ENCODE data around the gene ATXN7L1. TPM values are rescaled to one million over a fixed set of nuclear protein-coding genes. Genes with fewer than 3 reads are reported as not detected.
"Not testable (repeated sequence)": the region's sequence is repeated elsewhere in the genome, so short reads cannot be mapped to it uniquely, and the experiment has no call there.

Gene ATXN7L1
- total RNA-seq, 5 donors from 2014 or later (not counting 1 experiment from before 2014, with no cell fraction given) = 42.3 to 54.7 (median 47.4) TPM

DNA sequence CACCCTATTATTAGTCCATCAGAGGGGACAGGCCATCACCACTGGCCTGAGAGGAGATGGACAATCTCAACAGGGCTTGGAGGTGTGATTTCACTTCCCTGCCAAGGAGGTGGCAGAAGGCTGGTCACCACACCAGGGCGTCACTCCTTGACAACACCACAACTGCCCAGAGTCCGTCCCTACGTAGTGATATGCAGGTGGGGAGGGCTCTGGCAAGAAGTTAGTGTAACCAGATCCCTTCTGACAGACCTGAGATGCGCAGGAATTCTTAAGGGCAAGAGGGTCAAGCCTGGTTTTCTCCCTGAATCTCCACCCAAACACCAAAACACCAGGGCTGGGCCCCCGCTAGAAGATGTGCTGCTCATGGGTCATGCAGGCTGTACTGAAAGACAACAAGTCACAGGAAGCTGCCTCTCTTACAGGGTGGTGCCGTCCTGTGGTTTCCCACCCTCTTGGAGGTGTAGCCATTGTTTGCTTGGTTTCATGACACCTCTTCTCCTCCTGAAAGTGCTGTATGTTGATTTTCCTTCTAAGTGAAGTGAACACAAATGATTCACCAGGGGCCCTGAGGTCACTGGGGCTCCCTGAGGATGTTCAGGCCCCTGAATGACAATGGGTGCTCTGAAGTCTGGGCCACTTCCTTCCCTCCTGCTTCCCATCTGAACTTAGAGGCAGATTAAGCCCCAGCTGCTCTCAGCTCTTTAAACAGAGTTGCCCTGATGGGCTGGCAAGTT lies 27.1 kb downstream of the ATXN7L1 start:
- Mint-ChIP-seq H3K27ac (peak overlapping the region; percentile 91 to 94), H3K27me3 (no peaks in the 10 kb centered on the region), H3K36me3 (peaks cover 13% of the 10 kb centered on the region), H3K4me3 (peak overlapping the region; percentile 52 to 75 (median 75)), H3K9me3 (peaks cover 0 to 12% (median 0%) of the 10 kb centered on the region in 3 donors), H3K4me1 (peaks cover 71 to 72% (median 72%) of the 10 kb centered on the region in 3 donors)
- ChIA-PET CTCF (interaction anchor here in 1 of 2 donors (1.0 to 1.5 kb wide), 4 partner anchors 22 to 173 kb away, joined by 3 to 7 read pairs (median 4); partner anchors contain the start of gene ATXN7L1), POLR2A (interaction anchor here in 1 of 2 donors (0.6 kb wide), 1 partner anchor 266 kb away, joined by 3 read pairs; no protein-coding TSS in a partner anchor)
- Histone ChIP-seq H3K36me3 (ENCODE audit: control insufficient read depth in 2 of 2, extremely low read depth in 1 of 2, insufficient read depth in 1 of 2, low read length in 1 of 2) (no peaks in the 10 kb centered on the region), H3K27ac (ENCODE audit: low read length) (peak overlapping the region; percentile 85), H3K4me1 (ENCODE audit: control insufficient read depth in 1 of 2, extremely low read depth in 1 of 2, insufficient read depth in 2 of 2, low read length in 2 of 2) (peaks cover 41 to 53% of the 10 kb centered on the region in 2 experiments), H3K27me3 (replicated peaks in 1 of 2; ENCODE audit: control insufficient read depth in 2 of 2, extremely low read depth in 1 of 2, insufficient read depth in 2 of 2, low read length in 1 of 2) (no peaks in the 10 kb centered on the region), H3K9me3 (no peaks in the 10 kb centered on the region), H3K4me3 (ENCODE audit: control insufficient read depth in 1 of 2, extremely low read depth in 1 of 2, low read length in 1 of 2) (peak overlapping the region; percentile 10 to 19)
- DNase-seq (peak; percentile 34 to 78 (median 59)), ATAC-seq (replicated peaks in 1 of 4) (peak; percentile 89 to 95 (median 92))
- WGBS (ENCODE audit: insufficient coverage) = no CpG with 5 or more reads among the region's 6 CpGs

DNA sequence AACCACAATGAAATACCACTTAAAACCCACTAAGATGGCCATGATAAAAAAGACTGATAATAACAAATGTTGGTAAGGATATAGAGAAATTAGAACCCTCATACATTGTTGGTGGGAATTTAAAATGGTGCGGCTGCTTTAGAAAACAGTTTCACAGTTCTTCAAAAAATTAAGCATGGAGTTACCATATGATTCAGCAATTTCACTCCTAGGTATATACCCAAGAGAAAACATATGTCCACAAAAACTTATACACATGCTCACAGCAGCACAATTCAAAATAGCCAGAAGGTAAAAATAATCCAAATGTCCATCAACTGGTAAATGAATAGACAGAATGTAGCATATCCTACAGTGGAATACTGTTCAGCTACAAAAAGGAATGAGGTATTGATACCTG lies 30.0 kb downstream of the ATXN7L1 start:
- Histone ChIP-seq H3K4me1 (ENCODE audit: control insufficient read depth in 1 of 2, extremely low read depth in 1 of 2, insufficient read depth in 2 of 2, low read length in 2 of 2) (peaks cover 28 to 29% of the 10 kb centered on the region in 2 experiments), H3K36me3 (ENCODE audit: control insufficient read depth in 2 of 2, extremely low read depth in 1 of 2, insufficient read depth in 1 of 2, low read length in 1 of 2) (peaks cover 0 to 5% of the 10 kb centered on the region in 2 donors), H3K9me3 (no peaks in the 10 kb centered on the region), H3K4me3 (ENCODE audit: control insufficient read depth in 1 of 2, extremely low read depth in 1 of 2, low read length in 1 of 2) (no peak overlapping the region), H3K27me3 (replicated peaks in 1 of 2; ENCODE audit: control insufficient read depth in 2 of 2, extremely low read depth in 1 of 2, insufficient read depth in 2 of 2, low read length in 1 of 2) (no peaks in the 10 kb centered on the region), H3K27ac (ENCODE audit: low read length) (no peak overlapping the region)
- Mint-ChIP-seq H3K4me1 (peaks cover 53 to 56% (median 56%) of the 10 kb centered on the region in 3 donors), H3K36me3 (peaks cover 18% of the 10 kb centered on the region), H3K27me3 (no peaks in the 10 kb centered on the region), H3K27ac (no peak overlapping the region), H3K9me3 (peaks cover 0 to 13% (median 0%) of the 10 kb centered on the region in 3 donors), H3K4me3 (no peak overlapping the region)
- ChIA-PET CTCF (no interaction called here), POLR2A (no interaction called here)
- no CpG with 5 or more reads among the region's 1 CpG for WGBS (ENCODE audit: insufficient coverage)
- ATAC-seq (replicated peaks in 1 of 4) (no peak), DNase-seq (no peak)

DNA sequence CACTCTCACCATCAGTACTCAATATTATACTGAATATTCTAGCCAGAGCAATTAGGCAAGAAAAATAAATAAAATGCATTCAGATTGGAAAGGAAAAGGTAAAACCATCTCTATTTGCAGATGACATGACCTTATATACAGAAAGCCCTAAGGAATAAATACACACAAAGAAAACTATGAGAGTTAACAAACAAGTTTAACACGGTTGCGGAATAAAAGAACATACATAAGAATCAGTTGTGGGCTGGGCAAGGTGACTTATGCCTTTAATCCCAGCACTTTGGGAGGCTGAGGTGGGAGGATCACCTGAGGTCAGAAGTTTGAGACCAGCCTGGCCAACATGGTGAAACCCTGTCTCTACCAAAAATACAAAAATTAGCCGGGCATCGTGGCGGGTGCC lies 31.7 kb downstream of the ATXN7L1 start:
- peaks cover 48 to 49% (median 48%) of the 10 kb centered on the region in 3 donors for H3K4me1 Mint-ChIP-seq
- H3K27ac ChIP-seq (ENCODE audit: low read length); H3K27me3 Mint-ChIP-seq; ATAC-seq (replicated peaks in 1 of 4); CTCF ChIA-PET; H3K27me3 ChIP-seq (replicated peaks in 1 of 2; ENCODE audit: control insufficient read depth in 2 of 2, extremely low read depth in 1 of 2, insufficient read depth in 2 of 2, low read length in 1 of 2); H3K4me3 ChIP-seq (ENCODE audit: control insufficient read depth in 1 of 2, extremely low read depth in 1 of 2, low read length in 1 of 2); H3K27ac Mint-ChIP-seq; H3K4me3 Mint-ChIP-seq; H3K36me3 ChIP-seq (ENCODE audit: control insufficient read depth in 2 of 2, extremely low read depth in 1 of 2, insufficient read depth in 1 of 2, low read length in 1 of 2); H3K9me3 ChIP-seq; DNase-seq: not testable (repeated sequence)
- H3K4me1 ChIP-seq (ENCODE audit: control insufficient read depth in 1 of 2, extremely low read depth in 1 of 2, insufficient read depth in 2 of 2, low read length in 2 of 2) = peaks cover 11 to 20% of the 10 kb centered on the region in 2 experiments
- POLR2A ChIA-PET = interaction anchor here in 1 of 2 donors (0.6 kb wide), 1 partner anchor 414 kb away, joined by 3 read pairs; no protein-coding TSS in a partner anchor
- H3K9me3 Mint-ChIP-seq = peaks cover 0 to 13% (median 0%) of the 10 kb centered on the region in 3 donors
- peaks cover 21% of the 10 kb centered on the region for H3K36me3 Mint-ChIP-seq
- no CpG with 5 or more reads among the region's 5 CpGs for WGBS (ENCODE audit: insufficient coverage)

GRCh38 chr7:105841866-105842265 lies 34.5 kb downstream of the ATXN7L1 start:
- DNase-seq (no peak), ATAC-seq (replicated peaks in 1 of 4) (no peak)
- Histone ChIP-seq H3K9me3 (no peaks in the 10 kb centered on the region), H3K4me3 (ENCODE audit: control insufficient read depth in 1 of 2, extremely low read depth in 1 of 2, low read length in 1 of 2) (no peak overlapping the region), H3K27ac (ENCODE audit: low read length) (no peak overlapping the region), H3K27me3 (replicated peaks in 1 of 2; ENCODE audit: control insufficient read depth in 2 of 2, extremely low read depth in 1 of 2, insufficient read depth in 2 of 2, low read length in 1 of 2) (no peaks in the 10 kb centered on the region), H3K4me1 (ENCODE audit: control insufficient read depth in 1 of 2, extremely low read depth in 1 of 2, insufficient read depth in 2 of 2, low read length in 2 of 2) (peaks cover 0 to 7% of the 10 kb centered on the region in 2 experiments), H3K36me3 (ENCODE audit: control insufficient read depth in 2 of 2, extremely low read depth in 1 of 2, insufficient read depth in 1 of 2, low read length in 1 of 2) (peaks cover 0 to 5% of the 10 kb centered on the region in 2 donors)
- ChIA-PET CTCF (no interaction called here), POLR2A (no interaction called here)
- H3K36me3 Mint-ChIP-seq = peaks cover 24% of the 10 kb centered on the region
- no peak overlapping the region for H3K4me3 Mint-ChIP-seq
- WGBS (ENCODE audit: insufficient coverage) = no CpG with 5 or more reads among the region's 3 CpGs
- peaks cover 0 to 9% (median 0%) of the 10 kb centered on the region in 3 donors for H3K9me3 Mint-ChIP-seq
- H3K27me3 Mint-ChIP-seq = no peaks in the 10 kb centered on the region
- H3K4me1 Mint-ChIP-seq = peaks cover 20 to 29% (median 28%) of the 10 kb centered on the region in 3 donors
- no peak overlapping the region for H3K27ac Mint-ChIP-seq

DNA sequence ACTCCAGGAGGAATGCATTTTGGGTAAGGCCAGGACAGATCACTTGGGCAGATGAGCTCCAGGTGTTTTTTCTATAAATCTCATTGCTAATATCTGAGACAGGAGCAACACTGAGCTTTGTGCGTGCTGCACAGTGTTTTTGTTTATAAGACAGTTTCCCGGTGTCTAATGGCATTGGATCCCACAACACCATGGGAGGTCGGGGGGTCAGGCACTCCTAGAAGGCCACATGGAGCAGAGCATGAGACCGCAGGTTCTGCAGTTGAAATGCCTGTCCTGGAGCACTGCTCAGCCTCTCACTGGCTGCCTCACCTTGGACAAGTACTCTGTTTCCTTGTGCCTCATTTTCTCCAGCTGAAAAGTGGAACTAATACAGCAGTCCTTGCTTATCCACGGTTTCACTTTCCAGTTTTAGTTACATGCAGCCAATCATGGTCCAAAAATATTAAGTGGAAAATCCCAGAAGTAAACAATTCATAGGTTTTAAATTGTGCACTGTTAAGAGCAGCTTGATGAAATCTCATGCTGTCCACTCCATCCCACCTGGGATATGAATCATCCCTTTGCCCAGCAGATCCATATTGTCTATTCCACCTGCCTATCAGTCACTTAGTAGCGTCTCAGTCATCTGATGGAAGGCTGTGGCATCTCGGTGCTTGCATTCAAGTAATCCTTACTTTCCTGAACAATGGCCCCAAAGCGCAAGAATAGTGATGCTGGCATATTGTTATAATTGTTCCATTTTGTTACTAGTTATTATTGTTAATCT lies 35.2 kb downstream of the ATXN7L1 start:
- WGBS (ENCODE audit: insufficient coverage) = 94% methylated on average over 5 of the region's 8 CpGs
- H3K9me3 Mint-ChIP-seq = peaks cover 0 to 5% (median 0%) of the 10 kb centered on the region in 3 donors
- H3K9me3 ChIP-seq = no peaks in the 10 kb centered on the region
- no peaks in the 10 kb centered on the region for H3K27me3 Mint-ChIP-seq
- no peak for ATAC-seq (replicated peaks in 1 of 4)
- no peak overlapping the region for H3K27ac Mint-ChIP-seq
- CTCF ChIA-PET = no interaction called here
- peaks cover 0 to 5% of the 10 kb centered on the region in 2 donors for H3K36me3 ChIP-seq (ENCODE audit: control insufficient read depth in 2 of 2, extremely low read depth in 1 of 2, insufficient read depth in 1 of 2, low read length in 1 of 2)
- H3K27ac ChIP-seq (ENCODE audit: low read length) = no peak overlapping the region
- no peak overlapping the region for H3K4me3 ChIP-seq (ENCODE audit: control insufficient read depth in 1 of 2, extremely low read depth in 1 of 2, low read length in 1 of 2)
- no peaks in the 10 kb centered on the region for H3K27me3 ChIP-seq (replicated peaks in 1 of 2; ENCODE audit: control insufficient read depth in 2 of 2, extremely low read depth in 1 of 2, insufficient read depth in 2 of 2, low read length in 1 of 2)
- DNase-seq = no peak
- H3K4me1 ChIP-seq (ENCODE audit: control insufficient read depth in 1 of 2, extremely low read depth in 1 of 2, insufficient read depth in 2 of 2, low read length in 2 of 2) = peaks cover 0 to 7% of the 10 kb centered on the region in 2 experiments
- H3K4me1 Mint-ChIP-seq = peaks cover 13 to 26% (median 23%) of the 10 kb centered on the region in 3 donors
- H3K4me3 Mint-ChIP-seq = no peak overlapping the region
- POLR2A ChIA-PET = no interaction called here
- peaks cover 21% of the 10 kb centered on the region for H3K36me3 Mint-ChIP-seq

DNA sequence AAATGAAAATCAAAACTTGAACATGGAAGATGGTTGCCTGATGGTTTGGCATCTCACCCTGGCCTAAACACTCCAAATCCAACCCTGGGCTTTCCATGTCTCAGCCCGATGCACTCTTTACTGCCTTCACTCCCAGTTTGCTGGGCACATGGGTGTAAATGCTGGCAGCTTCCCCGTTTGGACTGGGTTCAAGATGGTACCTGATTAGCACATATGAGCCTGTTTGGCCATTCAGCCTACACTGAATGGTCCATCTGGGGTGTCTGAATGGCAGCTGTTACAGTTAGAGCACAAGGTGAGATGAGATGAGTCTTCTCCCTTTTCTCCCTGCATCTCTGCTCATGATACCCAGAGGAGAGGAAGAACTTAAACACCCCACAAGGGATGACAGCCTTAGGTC lies 37.1 kb downstream of the ATXN7L1 start:
- Mint-ChIP-seq H3K36me3 (peaks cover 21% of the 10 kb centered on the region), H3K4me3 (no peak overlapping the region)

More for the DNA sequence above, 37.1 kb downstream of the ATXN7L1 start:
- Mint-ChIP-seq H3K4me1 (peaks cover 9 to 23% (median 18%) of the 10 kb centered on the region in 3 donors), H3K27me3 (no peaks in the 10 kb centered on the region), H3K9me3 (peaks cover 0 to under 1% (median 0%) of the 10 kb centered on the region in 3 donors), H3K27ac (no peak overlapping the region)
- peaks cover 0 to 7% of the 10 kb centered on the region in 2 experiments for H3K4me1 ChIP-seq (ENCODE audit: control insufficient read depth in 1 of 2, extremely low read depth in 1 of 2, insufficient read depth in 2 of 2, low read length in 2 of 2)
- no peak overlapping the region for H3K4me3 ChIP-seq (ENCODE audit: control insufficient read depth in 1 of 2, extremely low read depth in 1 of 2, low read length in 1 of 2)
- DNase-seq (no peak), ATAC-seq (replicated peaks in 1 of 4) (no peak)
- POLR2A ChIA-PET = interaction anchor here in 1 of 2 donors (0.7 kb wide), 1 partner anchor 25 kb away, joined by 3 read pairs; no protein-coding TSS in a partner anchor
- no peaks in the 10 kb centered on the region for H3K9me3 ChIP-seq
- peaks cover 0 to 5% of the 10 kb centered on the region in 2 donors for H3K36me3 ChIP-seq (ENCODE audit: control insufficient read depth in 2 of 2, extremely low read depth in 1 of 2, insufficient read depth in 1 of 2, low read length in 1 of 2)
- CTCF ChIA-PET = no interaction called here
- no peaks in the 10 kb centered on the region for H3K27me3 ChIP-seq (replicated peaks in 1 of 2; ENCODE audit: control insufficient read depth in 2 of 2, extremely low read depth in 1 of 2, insufficient read depth in 2 of 2, low read length in 1 of 2)
- WGBS (ENCODE audit: insufficient coverage) = 60% methylated on average over 1 of the region's 2 CpGs
- no peak overlapping the region for H3K27ac ChIP-seq (ENCODE audit: low read length)

All from T-cell (primary cell).